DMS153 treated with DMSO at 0.1 percent for 48 hours (cell line): ENCODE data around the gene ZSCAN25.
"Not testable (repeated sequence)": the region's sequence is repeated elsewhere in the genome, so short reads cannot be mapped to it uniquely, and the experiment has no call there.

Experiments
- DNase-seq: peaks from one replicate; lab custom pipeline; 2025; ENCODE audit not compliant: unreplicated experiment; lab: John Stamatoyannopoulos, UW

Gene ZSCAN25

GRCh38 chr7:99616359-99617191 lies at the start of gene ZSCAN25:
ZSCAN25 (plus strand) TSS chr7:99616946; CDS start chr7:99619607, 2,661 bp downstream.
- peak; percentile 87 for DNase-seq

- not testable (repeated sequence) for DNase-seq
Observed at GRCh38 chr7:99568770-99569169, 48.0 kb upstream of the ZSCAN25 start.

GRCh38 chr7:99571768-99572167 lies 45.0 kb upstream of the ZSCAN25 start:
- no peak for DNase-seq

- no peak for DNase-seq
Observed at GRCh38 chr7:99573257-99573656, 43.5 kb upstream of the ZSCAN25 start.

- DNase-seq: no peak
Observed at GRCh38 chr7:99576251-99576650, 40.5 kb upstream of the ZSCAN25 start.

GRCh38 chr7:99579281-99579955 lies 37.3 kb upstream of the ZSCAN25 start:
- no peak for DNase-seq

- no peak for DNase-seq
Observed at GRCh38 chr7:99579956-99580777, 36.6 kb upstream of the ZSCAN25 start.

GRCh38 chr7:99580778-99581332 lies 35.9 kb upstream of the ZSCAN25 start:
- DNase-seq: not testable (repeated sequence)

GRCh38 chr7:99588868-99589267 lies 27.9 kb upstream of the ZSCAN25 start:
- DNase-seq: no peak

- DNase-seq: no peak
Observed at GRCh38 chr7:99594948-99595745, 21.6 kb upstream of the ZSCAN25 start.

GRCh38 chr7:99596408-99596955 lies 20.3 kb upstream of the ZSCAN25 start:
- DNase-seq: no peak

- DNase-seq: no peak
Observed at GRCh38 chr7:99597762-99598501, 18.8 kb upstream of the ZSCAN25 start, which contains the start of gene TMEM225B. TMEM225B (plus strand) TSS chr7:99598267; CDS start chr7:99604389, 6,122 bp downstream.

GRCh38 chr7:99599836-99600235 lies 16.9 kb upstream of the ZSCAN25 start:
- no peak for DNase-seq

GRCh38 chr7:99601656-99602310 lies 15.0 kb upstream of the ZSCAN25 start:
- no peak for DNase-seq

GRCh38 chr7:99605527-99605926 lies 11.2 kb upstream of the ZSCAN25 start:
- no peak for DNase-seq

- DNase-seq: no peak
Observed at GRCh38 chr7:99606531-99606930, 10.2 kb upstream of the ZSCAN25 start.

GRCh38 chr7:99607548-99607947 lies 9.2 kb upstream of the ZSCAN25 start:
- DNase-seq: no peak

GRCh38 chr7:99614495-99614894 lies 2.3 kb upstream of the ZSCAN25 start:
- DNase-seq: no peak

- no peak for DNase-seq
Observed at GRCh38 chr7:99615989-99616358, 772 bp upstream of the ZSCAN25 start.
